Esophagus squamous epithelium (tissue), 5 donors: ENCODE results near the gene LRRC45. TPM values are rescaled to one million over a fixed set of nuclear protein-coding genes. Genes with fewer than 3 reads are reported as not detected.

ENCODE experiments used
- DNase-seq: peaks from one replicate; lab custom pipeline; 2025; lab: John Stamatoyannopoulos, UW
- H3K27ac ChIP-seq, 4 donors: fragments of 200-600 bp; sonication (generic); one replicate each; pipeline ENCODE4 v1.5.1; 2016 to 2019; ENCODE audit warnings: mild to moderate bottlenecking in 1 of 4
- H3K27me3 ChIP-seq, 4 donors: fragments of 200-600 bp; sonication (generic); 1 replicate in 3 of 4; 2 replicates in 1 of 4; pipeline versions ENCODE4 v1.5.1 to v1.6.0; 2017 to 2021; ENCODE audit warnings: antibody characterized with exemption in 1 of 4
- H3K36me3 ChIP-seq, 3 donors: fragments of 200-600 bp; sonication (generic); one replicate each; pipeline ENCODE4 v1.5.1; 2016 to 2019
- H3K4me1 ChIP-seq, 3 donors: fragments of 200-600 bp; sonication (generic); one replicate each; pipeline ENCODE4 v1.5.1; 2017 to 2019
- H3K4me3 ChIP-seq, 4 donors: fragments of 200-600 bp; sonication (generic); 1 replicate in 3 of 4; 2 replicates in 1 of 4; pipeline ENCODE4 v1.5.1; 2016 to 2019; ENCODE audit warnings: mild to moderate bottlenecking in 2 of 4, moderate library complexity in 1 of 4
- H3K9me3 ChIP-seq, 3 donors: fragments of 200-600 bp; sonication (generic); one replicate each; pipeline ENCODE4 v1.5.1; 2016 to 2019
- CTCF ChIP-seq, 6 experiments: fragments of 450-650 bp in 4 of 6; fragments of 200-600 bp in 2 of 6; sonication (generic) in 2 of 6; IDR thresholded peaks; one replicate each; pipeline ENCODE4 v1.5.1; 2016 to 2019; ENCODE audit warnings: antibody characterized with exemption in 6 of 6, mild to moderate bottlenecking in 4 of 6, moderate library complexity in 4 of 6
- POLR2A ChIP-seq, 4 donors: fragments of 450-650 bp; IDR thresholded peaks; one replicate each; pipeline ENCODE4 v1.6.1; 2017; ENCODE audit warnings: antibody characterized with exemption in 4 of 4, mild to moderate bottlenecking in 4 of 4, moderate library complexity in 3 of 4
- WGBS, 2 donors: methylation state at CpG; one replicate each; pipeline ENCODE4 v1.1.5; 2018; 5-methylcytosine and 5-hydroxymethylcytosine counted together
- intact Hi-C: fragments of 100-400 bp; cut with DNase I; formaldehyde crosslinking; loops from one replicate; pipeline ENCODE4 v1.15.0; 2022
- total RNA-seq, 4 donors: library from RNA; depleted of rRNA; stranded (reverse); fragments of >200 nt; gene quantifications; one replicate each; pipeline ENCODE4 v1.1.0, GENCODE V29; 2016
- donor health status: DM: yes; HTN: yes; CAD: no.

The LRRC45 gene
- total RNA-seq, 4 donors from 2014 or later = 9.7 to 21.2 (median 18.3) TPM

- TF ChIP-seq CTCF (IDR thresholded peaks at IDR 0.05) = no peak
- TF ChIP-seq POLR2A (IDR thresholded peaks at IDR 0.05) = no peak
- 80% methylated on average over 9 of the region's 16 CpGs; no CpG with 5 or more reads in 1 of the 2 donors for WGBS, 2 donors
These were observed 36.9 kb downstream of the LRRC45 start for GRCh38 chr17:82060001-82060380.

GRCh38 chr17:82060614-82061013 lies 37.5 kb downstream of the LRRC45 start:
- H3K4me3 ChIP-seq = no peak overlapping the region
- DNase-seq = no peak
- no peaks in the 10 kb centered on the region for H3K9me3 ChIP-seq
- H3K4me1 ChIP-seq = peaks cover 13 to 28% (median 18%) of the 10 kb centered on the region in 3 donors
- H3K27ac ChIP-seq = no peak overlapping the region
- TF ChIP-seq POLR2A (IDR thresholded peaks at IDR 0.05) (no peak), CTCF (IDR thresholded peaks at IDR 0.05) (no peak)
- WGBS, 2 donors = 75 to 89% methylated on average over 5 to 7 of the region's 14 CpGs
- intact Hi-C loops = no loop called here
- peaks cover 58 to 86% (median 64%) of the 10 kb centered on the region in 3 donors for H3K36me3 ChIP-seq
- H3K27me3 ChIP-seq = no peaks in the 10 kb centered on the region

More at GRCh38 chr17:82060001-82060380, 36.9 kb downstream of the LRRC45 start:
- H3K9me3 ChIP-seq = no peaks in the 10 kb centered on the region
- peaks cover 13 to 29% (median 17%) of the 10 kb centered on the region in 3 donors for H3K4me1 ChIP-seq
- intact Hi-C loops = no loop called here
- no peak overlapping the region for H3K27ac ChIP-seq
- peaks cover 62 to 92% (median 70%) of the 10 kb centered on the region in 3 donors for H3K36me3 ChIP-seq
- H3K4me3 ChIP-seq = no peak overlapping the region
- H3K27me3 ChIP-seq = no peaks in the 10 kb centered on the region
- no peak for DNase-seq

GRCh38 chr17:82061047-82061925 lies 38.2 kb downstream of the LRRC45 start:
- no peak for DNase-seq
- no peak overlapping the region for H3K27ac ChIP-seq
- H3K27me3 ChIP-seq = no peaks in the 10 kb centered on the region
- TF ChIP-seq POLR2A (IDR thresholded peaks at IDR 0.05) = no peak
- no peak for TF ChIP-seq CTCF (IDR thresholded peaks at IDR 0.05)
- WGBS, 2 donors = no CpG with 5 or more reads among the region's 34 CpGs
- no peak overlapping the region for H3K4me3 ChIP-seq
- no peaks in the 10 kb centered on the region for H3K9me3 ChIP-seq
- peaks cover 18 to 33% (median 24%) of the 10 kb centered on the region in 3 donors for H3K4me1 ChIP-seq
- intact Hi-C loops = no loop called here
- H3K36me3 ChIP-seq = peaks cover 55 to 79% (median 58%) of the 10 kb centered on the region in 3 donors

GRCh38 chr17:82062076-82062983 lies 39.2 kb downstream of the LRRC45 start:
- H3K4me1 ChIP-seq = peaks cover 20 to 38% (median 24%) of the 10 kb centered on the region in 3 donors
- peaks cover 46 to 69% (median 47%) of the 10 kb centered on the region in 3 donors for H3K36me3 ChIP-seq
- H3K27me3 ChIP-seq = no peaks in the 10 kb centered on the region
- H3K4me3 ChIP-seq = no peak overlapping the region
- no peak for DNase-seq
- no peak overlapping the region for H3K27ac ChIP-seq
- 83 to 100% methylated on average over 2 to 12 of the region's 24 CpGs for WGBS, 2 donors
- intact Hi-C loops = no loop called here
- TF ChIP-seq CTCF (IDR thresholded peaks at IDR 0.05) = no peak
- no peak for TF ChIP-seq POLR2A (IDR thresholded peaks at IDR 0.05)
- H3K9me3 ChIP-seq = no peaks in the 10 kb centered on the region
